Measurements from ENCODE around the gene ABHD15.

- TF ChIP-seq EZH2phosphoT487 (IDR thresholded peaks at IDR 0.05; ENCODE audit: insufficient read depth, low read depth) (no peak), EZH2 (IDR thresholded peaks at IDR 0.05; ENCODE audit: insufficient read depth, poor library complexity, severe bottlenecking) (no peak)
Measured at GRCh38 chr17:29546085-29546484, 20.8 kb downstream of the ABHD15 start.
